Measurements from ENCODE around the gene ZNF540.

ZNF540 gene

GRCh38 chr19:37593996-37594303 is 726 bp upstream of the ZNF540 start:
- H3K36me3 ChIP-seq (ENCODE audit: control insufficient read depth in 1 of 2, insufficient read depth in 2 of 2, low read depth in 1 of 2, low read length in 2 of 2), result peaks cover 0 to 5% of the 10 kb centered on the region in 2 experiments
- peak overlapping the region; percentile 93 for H3K4me2 ChIP-seq (ENCODE audit: low read length, poor library complexity, severe bottlenecking)
- DNase-seq, result no peak
- no peak overlapping the region for H3K4ac ChIP-seq (ENCODE audit: low read depth in 1 of 2, low read length in 2 of 2)
- WGBS, result 28% methylated on average over 9 of the region's 9 CpGs
- H3K79me1 ChIP-seq (replicated peaks; ENCODE audit: low read length, poor library complexity, severe bottlenecking), result peaks cover 6% of the 10 kb centered on the region
- H2BK120ac ChIP-seq (ENCODE audit: low read depth, low read length), result no peak overlapping the region
- peak overlapping the region; percentile 89 for H4K8ac ChIP-seq (ENCODE audit: low read length)
- peak overlapping the region; percentile 83 for H3K27ac ChIP-seq (ENCODE audit: low read length, poor library complexity, severe bottlenecking)
- H3K27me3 ChIP-seq (ENCODE audit: control insufficient read depth in 1 of 2, insufficient read depth in 1 of 2, low read length in 2 of 2), result no peaks in the 10 kb centered on the region
- no peak overlapping the region for H3K18ac ChIP-seq (ENCODE audit: low read depth in 1 of 2, low read length in 2 of 2)
- peaks cover 2% of the 10 kb centered on the region for H3K4me1 ChIP-seq (ENCODE audit: control insufficient read depth, insufficient read depth, low read depth, low read length)
- no peak overlapping the region for H2BK12ac ChIP-seq (ENCODE audit: low read length in 2 of 2)
- peak overlapping the region; percentile 78 to 93 for H3K4me3 ChIP-seq (ENCODE audit: insufficient read depth in 1 of 2, low read depth in 1 of 2, low read length in 2 of 2)
- H3K14ac ChIP-seq (ENCODE audit: low read length in 2 of 2), result no peak overlapping the region
- H2BK5ac ChIP-seq (ENCODE audit: low read depth, low read length, poor library complexity, severe bottlenecking), result no peak overlapping the region
- peak overlapping the region; percentile 96 for H3K9ac ChIP-seq (ENCODE audit: low read length)
- H2BK15ac ChIP-seq (ENCODE audit: low read depth, poor library complexity, severe bottlenecking), result no peak overlapping the region
- no peak overlapping the region for H2AK5ac ChIP-seq (ENCODE audit: low read length, severe bottlenecking)
- peaks cover 27% of the 10 kb centered on the region for H3K9me3 ChIP-seq (ENCODE audit: control insufficient read depth, low read length)
- H3K23ac ChIP-seq (ENCODE audit: low read length in 2 of 2), result no peak overlapping the region
- peak overlapping the region; percentile 96 for H2AFZ ChIP-seq (ENCODE audit: low read depth, low read length)
- H4K91ac ChIP-seq (ENCODE audit: low read length), result no peak overlapping the region

- WGBS, result 8% methylated on average over 20 of the region's 20 CpGs
- H3K23ac ChIP-seq (ENCODE audit: low read length in 2 of 2), result peak overlapping the region in 1 of 2 experiments; percentile 23
- peak overlapping the region; percentile 93 for H3K4me2 ChIP-seq (ENCODE audit: low read length, poor library complexity, severe bottlenecking)
- H2BK120ac ChIP-seq (ENCODE audit: low read depth, low read length), result no peak overlapping the region
- no peak overlapping the region for H2AK5ac ChIP-seq (ENCODE audit: low read length, severe bottlenecking)
- H3K18ac ChIP-seq (ENCODE audit: low read depth in 1 of 2, low read length in 2 of 2), result peak overlapping the region in 1 of 2 experiments; percentile 58
- H4K8ac ChIP-seq (ENCODE audit: low read length), result peak overlapping the region; percentile 94
- no peak overlapping the region for H2BK12ac ChIP-seq (ENCODE audit: low read length in 2 of 2)
- H3K9me3 ChIP-seq (ENCODE audit: control insufficient read depth, low read length), result peaks cover 31% of the 10 kb centered on the region
- no peak overlapping the region for H2BK5ac ChIP-seq (ENCODE audit: low read depth, low read length, poor library complexity, severe bottlenecking)
- no peak overlapping the region for H4K91ac ChIP-seq (ENCODE audit: low read length)
- DNase-seq, result no peak
- peaks cover 2% of the 10 kb centered on the region for H3K4me1 ChIP-seq (ENCODE audit: control insufficient read depth, insufficient read depth, low read depth, low read length)
- peak overlapping the region; percentile 96 for H3K9ac ChIP-seq (ENCODE audit: low read length)
- H3K14ac ChIP-seq (ENCODE audit: low read length in 2 of 2), result peak overlapping the region in 1 of 2 experiments; percentile 45
- peak overlapping the region; percentile 83 for H2AFZ ChIP-seq (ENCODE audit: low read depth, low read length)
- peak overlapping the region; percentile 9 for H3K27ac ChIP-seq (ENCODE audit: low read length, poor library complexity, severe bottlenecking)
- H2BK15ac ChIP-seq (ENCODE audit: low read depth, poor library complexity, severe bottlenecking), result no peak overlapping the region
- peaks cover 0 to 12% of the 10 kb centered on the region in 2 experiments for H3K36me3 ChIP-seq (ENCODE audit: control insufficient read depth in 1 of 2, insufficient read depth in 2 of 2, low read depth in 1 of 2, low read length in 2 of 2)
- H3K27me3 ChIP-seq (ENCODE audit: control insufficient read depth in 1 of 2, insufficient read depth in 1 of 2, low read length in 2 of 2), result no peaks in the 10 kb centered on the region
- H3K4ac ChIP-seq (ENCODE audit: low read depth in 1 of 2, low read length in 2 of 2), result no peak overlapping the region
- peaks cover 6% of the 10 kb centered on the region for H3K79me1 ChIP-seq (replicated peaks; ENCODE audit: low read length, poor library complexity, severe bottlenecking)
- peak overlapping the region; percentile 78 to 93 for H3K4me3 ChIP-seq (ENCODE audit: insufficient read depth in 1 of 2, low read depth in 1 of 2, low read length in 2 of 2)
Measured at GRCh38 chr19:37594982-37595382, 306 bp downstream of the ZNF540 start.

DNA sequence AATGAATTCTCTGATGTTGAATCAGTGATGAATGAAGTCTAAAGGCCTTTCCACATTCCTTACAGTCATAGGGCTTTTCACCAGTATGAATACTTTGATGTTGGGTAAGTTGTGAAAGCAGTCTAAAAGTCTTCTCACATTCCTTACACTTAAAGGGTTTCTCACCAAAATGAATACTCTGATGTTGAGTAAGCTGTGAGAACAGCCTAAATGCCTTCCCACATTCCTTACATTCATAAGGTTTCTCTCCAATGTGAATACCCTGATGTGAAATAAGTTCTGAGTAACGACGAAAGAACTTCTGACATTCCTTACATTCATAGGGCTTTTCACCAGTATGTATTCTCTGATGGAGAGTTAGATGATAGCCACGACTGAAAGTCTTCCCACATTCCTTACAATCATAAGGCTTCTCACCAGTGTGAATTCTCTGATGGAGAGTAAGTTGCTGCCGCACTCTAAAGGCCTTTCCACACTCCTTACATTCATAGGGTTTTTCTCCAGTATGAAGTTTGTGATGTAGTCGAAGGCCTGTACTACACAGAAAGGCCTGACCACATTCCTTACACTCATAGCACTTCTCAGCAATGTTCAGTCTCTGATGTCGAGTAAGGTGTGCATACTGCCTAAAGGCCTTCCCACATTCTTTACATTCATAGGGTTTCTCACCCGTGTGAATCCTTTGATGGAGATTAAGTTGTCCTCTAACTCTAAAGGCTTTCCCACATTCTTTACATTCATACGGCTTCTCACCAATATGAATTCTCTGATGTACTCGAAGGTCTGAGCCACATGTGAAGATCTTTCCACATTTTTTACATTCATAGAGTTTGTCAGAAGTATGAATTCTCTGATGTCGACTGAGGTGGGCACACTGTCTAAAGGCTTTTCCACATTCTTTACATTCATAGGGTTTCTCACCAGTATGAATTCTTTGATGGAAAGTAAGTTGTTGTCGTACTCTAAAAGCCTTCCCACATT is 40.7 kb downstream of the ZNF540 start:
- Histone ChIP-seq H4K8ac (ENCODE audit: low read length) (no peak overlapping the region), H3K27me3 (ENCODE audit: control insufficient read depth in 1 of 2, insufficient read depth in 1 of 2, low read length in 2 of 2) (no peaks in the 10 kb centered on the region), H2AK5ac (ENCODE audit: low read length, severe bottlenecking) (no peak overlapping the region), H2BK120ac (ENCODE audit: low read depth, low read length) (no peak overlapping the region), H4K91ac (ENCODE audit: low read length) (no peak overlapping the region), H3K14ac (ENCODE audit: low read length in 2 of 2) (no peak overlapping the region), H3K4ac (ENCODE audit: low read depth in 1 of 2, low read length in 2 of 2) (no peak overlapping the region), H2BK12ac (ENCODE audit: low read length in 2 of 2) (no peak overlapping the region), H3K9me3 (ENCODE audit: control insufficient read depth, low read length) (peaks cover 96% of the 10 kb centered on the region), H3K79me1 (replicated peaks; ENCODE audit: low read length, poor library complexity, severe bottlenecking) (no peaks in the 10 kb centered on the region), H3K23ac (ENCODE audit: low read length in 2 of 2) (no peak overlapping the region), H3K4me3 (ENCODE audit: insufficient read depth in 1 of 2, low read depth in 1 of 2, low read length in 2 of 2) (peak overlapping the region in 1 of 2 experiments; percentile 64), H3K9ac (ENCODE audit: low read length) (no peak overlapping the region), H3K4me2 (ENCODE audit: low read length, poor library complexity, severe bottlenecking) (no peak overlapping the region), H3K18ac (ENCODE audit: low read depth in 1 of 2, low read length in 2 of 2) (no peak overlapping the region), H3K36me3 (ENCODE audit: control insufficient read depth in 1 of 2, insufficient read depth in 2 of 2, low read depth in 1 of 2, low read length in 2 of 2) (peaks cover 17 to 54% of the 10 kb centered on the region in 2 experiments), H2BK5ac (ENCODE audit: low read depth, low read length, poor library complexity, severe bottlenecking) (no peak overlapping the region), H3K27ac (ENCODE audit: low read length, poor library complexity, severe bottlenecking) (no peak overlapping the region), H3K4me1 (ENCODE audit: control insufficient read depth, insufficient read depth, low read depth, low read length) (no peaks in the 10 kb centered on the region), H2AFZ (ENCODE audit: low read depth, low read length) (no peak overlapping the region), H2BK15ac (ENCODE audit: low read depth, poor library complexity, severe bottlenecking) (no peak overlapping the region)
- no peak for DNase-seq
- WGBS, result 99% methylated on average over 4 of the region's 11 CpGs

GRCh38 chr19:37654118-37654517 is 59.4 kb downstream of the ZNF540 start:
- WGBS, result 41% methylated on average over 5 of the region's 5 CpGs
- no peak overlapping the region for H2AK5ac ChIP-seq (ENCODE audit: low read length, severe bottlenecking)

More at GRCh38 chr19:37654118-37654517, 59.4 kb downstream of the ZNF540 start:
- Histone ChIP-seq H2AFZ (ENCODE audit: low read depth, low read length) (no peak overlapping the region), H3K27me3 (ENCODE audit: control insufficient read depth in 1 of 2, insufficient read depth in 1 of 2, low read length in 2 of 2) (no peaks in the 10 kb centered on the region), H2BK120ac (ENCODE audit: low read depth, low read length) (no peak overlapping the region), H3K4ac (ENCODE audit: low read depth in 1 of 2, low read length in 2 of 2) (no peak overlapping the region), H3K27ac (ENCODE audit: low read length, poor library complexity, severe bottlenecking) (peak overlapping the region; percentile 92), H3K79me1 (replicated peaks; ENCODE audit: low read length, poor library complexity, severe bottlenecking) (peaks cover 12% of the 10 kb centered on the region), H2BK15ac (ENCODE audit: low read depth, poor library complexity, severe bottlenecking) (no peak overlapping the region), H3K9me3 (ENCODE audit: control insufficient read depth, low read length) (peaks cover 42% of the 10 kb centered on the region), H3K18ac (ENCODE audit: low read depth in 1 of 2, low read length in 2 of 2) (no peak overlapping the region), H2BK12ac (ENCODE audit: low read length in 2 of 2) (no peak overlapping the region), H4K91ac (ENCODE audit: low read length) (no peak overlapping the region), H3K36me3 (ENCODE audit: control insufficient read depth in 1 of 2, insufficient read depth in 2 of 2, low read depth in 1 of 2, low read length in 2 of 2) (peaks cover 11 to 17% of the 10 kb centered on the region in 2 experiments), H3K4me2 (ENCODE audit: low read length, poor library complexity, severe bottlenecking) (peak overlapping the region; percentile 96), H3K4me1 (ENCODE audit: control insufficient read depth, insufficient read depth, low read depth, low read length) (peaks cover 4% of the 10 kb centered on the region), H4K8ac (ENCODE audit: low read length) (no peak overlapping the region), H3K23ac (ENCODE audit: low read length in 2 of 2) (no peak overlapping the region), H3K4me3 (ENCODE audit: insufficient read depth in 1 of 2, low read depth in 1 of 2, low read length in 2 of 2) (peak overlapping the region; percentile 79 to 97), H3K14ac (ENCODE audit: low read length in 2 of 2) (no peak overlapping the region), H2BK5ac (ENCODE audit: low read depth, low read length, poor library complexity, severe bottlenecking) (no peak overlapping the region), H3K9ac (ENCODE audit: low read length) (peak overlapping the region; percentile 93)
- no peak for DNase-seq

All from mesenchymal stem cell (in vitro differentiated cells and primary cell).